Prostate gland (tissue), 2 donors: ENCODE results near the gene NID1.

Experiments
- POLR2A ChIP-seq: fragments of 450-650 bp; IDR thresholded peaks from one replicate; pipeline ENCODE4 v1.6.1; 2016; ENCODE audit warnings: antibody characterized with exemption, mild to moderate bottlenecking
- TF ChIP-seq, protein P1 (sequence below), 4 experiments: fragments of 200-600 bp in 2 of 4; fragments of 450-650 bp in 2 of 4; sonication (generic) in 2 of 4; IDR thresholded peaks; 1 replicate in 3 of 4; 2 replicates in 1 of 4; pipeline ENCODE4 v1.5.1; 2016 to 2019; ENCODE audit warnings: antibody characterized with exemption in 4 of 4, mild to moderate bottlenecking in 2 of 4, moderate library complexity in 2 of 4

DNA sequence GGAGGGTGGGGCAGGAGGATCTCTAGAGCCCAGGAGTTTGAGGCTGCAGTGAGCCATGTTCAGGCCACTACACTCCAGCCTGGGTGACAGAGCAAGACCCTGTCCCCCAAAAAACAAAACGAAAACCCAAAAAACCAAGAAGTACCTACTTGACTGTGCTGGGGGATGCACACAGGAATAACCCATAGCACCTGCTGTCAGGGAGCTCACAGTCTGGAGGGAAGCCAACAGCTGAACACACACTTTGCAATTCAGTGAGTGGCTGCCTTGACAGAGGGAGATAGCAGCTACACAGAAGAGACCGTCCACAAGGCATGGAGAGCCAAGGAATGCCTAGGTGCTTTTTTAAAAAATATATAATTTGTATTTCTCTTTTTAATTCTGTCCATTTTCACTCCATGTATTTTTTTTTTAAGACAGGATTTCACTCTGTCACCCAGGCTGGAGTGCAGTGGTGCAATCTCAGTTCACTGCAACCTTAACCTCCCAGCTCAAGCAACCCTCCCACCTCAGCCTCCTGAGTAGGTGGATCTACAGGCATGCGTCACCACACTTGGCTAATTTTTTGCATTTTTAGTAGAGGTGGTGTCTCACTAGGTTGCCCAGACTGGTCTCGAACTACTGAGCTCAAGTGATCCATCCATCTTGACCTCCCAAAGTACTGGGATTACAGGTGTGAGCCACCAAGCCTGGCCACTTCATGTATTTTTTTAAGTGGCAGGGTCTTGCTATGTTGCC lies 68.7 kb downstream of the NID1 start:
- TF ChIP-seq, protein P1, sequence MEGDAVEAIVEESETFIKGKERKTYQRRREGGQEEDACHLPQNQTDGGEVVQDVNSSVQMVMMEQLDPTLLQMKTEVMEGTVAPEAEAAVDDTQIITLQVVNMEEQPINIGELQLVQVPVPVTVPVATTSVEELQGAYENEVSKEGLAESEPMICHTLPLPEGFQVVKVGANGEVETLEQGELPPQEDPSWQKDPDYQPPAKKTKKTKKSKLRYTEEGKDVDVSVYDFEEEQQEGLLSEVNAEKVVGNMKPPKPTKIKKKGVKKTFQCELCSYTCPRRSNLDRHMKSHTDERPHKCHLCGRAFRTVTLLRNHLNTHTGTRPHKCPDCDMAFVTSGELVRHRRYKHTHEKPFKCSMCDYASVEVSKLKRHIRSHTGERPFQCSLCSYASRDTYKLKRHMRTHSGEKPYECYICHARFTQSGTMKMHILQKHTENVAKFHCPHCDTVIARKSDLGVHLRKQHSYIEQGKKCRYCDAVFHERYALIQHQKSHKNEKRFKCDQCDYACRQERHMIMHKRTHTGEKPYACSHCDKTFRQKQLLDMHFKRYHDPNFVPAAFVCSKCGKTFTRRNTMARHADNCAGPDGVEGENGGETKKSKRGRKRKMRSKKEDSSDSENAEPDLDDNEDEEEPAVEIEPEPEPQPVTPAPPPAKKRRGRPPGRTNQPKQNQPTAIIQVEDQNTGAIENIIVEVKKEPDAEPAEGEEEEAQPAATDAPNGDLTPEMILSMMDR (IDR thresholded peaks at IDR 0.05) = no peak
- TF ChIP-seq POLR2A = no peak
